BLaER1 treated with 17β-estradiol and CSF1 and Interleukin-3, amounts not matched to agents 10 nM and 100 nM (cell line): ENCODE measurements around the gene CCDC160.

Experiments
- H3K27ac ChIP-seq, 11 experiments: shearing (Covaris generic); formaldehyde crosslinking; 2 replicates each; pipeline ENCODE4 v1.8.1; 2022
- H3K27me3 ChIP-seq, 11 experiments: shearing (Covaris generic); formaldehyde crosslinking; 2 replicates each; pipeline ENCODE4 v1.8.1; 2022
- H3K36me3 ChIP-seq, 11 experiments: shearing (Covaris generic); formaldehyde crosslinking; 2 replicates each; pipeline ENCODE4 v1.8.1; 2022
- H3K4me1 ChIP-seq, 10 experiments: shearing (Covaris generic); formaldehyde crosslinking; 2 replicates each; pipeline ENCODE4 v1.8.1; 2022
- H3K4me2 ChIP-seq, 11 experiments: shearing (Covaris generic); formaldehyde crosslinking; 2 replicates each; pipeline ENCODE4 v1.8.1; 2022
- H3K4me3 ChIP-seq, 10 experiments: shearing (Covaris generic); formaldehyde crosslinking; 2 replicates each; pipeline ENCODE4 v1.8.1; 2022
- H3K9ac ChIP-seq, 11 experiments: shearing (Covaris generic); formaldehyde crosslinking; 2 replicates each; pipeline ENCODE4 v1.8.1; 2022
- H3K9me3 ChIP-seq, 11 experiments: shearing (Covaris generic); formaldehyde crosslinking; replicated peaks in 1 of 11; 2 replicates each; pipeline ENCODE4 v1.8.1; 2022
- H4K20me1 ChIP-seq, 11 experiments: shearing (Covaris generic); formaldehyde crosslinking; 2 replicates each; pipeline ENCODE4 v1.8.1; 2022
- Cebpa-rat ChIP-seq, 11 experiments: shearing (Covaris generic); IDR thresholded peaks; 2 replicates each; pipeline ENCODE4 v1.8.1; 2022

The CCDC160 gene

DNA sequence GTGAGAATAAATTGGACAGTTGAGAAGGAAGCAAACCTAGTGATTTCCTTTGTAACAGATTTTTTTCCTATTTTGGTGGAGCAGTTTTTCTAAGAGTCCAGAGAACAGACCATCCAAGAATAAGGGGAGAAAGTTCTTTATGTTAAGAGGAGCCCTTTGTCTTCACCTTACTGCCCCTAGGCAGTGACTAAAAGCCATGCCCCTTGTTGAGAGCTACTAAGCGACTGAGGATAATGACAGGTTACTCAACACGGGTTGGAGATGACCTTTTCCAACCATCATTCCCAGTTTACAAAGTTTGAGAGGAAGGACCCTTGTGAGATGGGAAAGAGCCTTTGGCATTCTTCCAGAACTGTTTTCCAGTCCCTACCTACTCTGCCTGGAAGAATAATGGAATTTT is 3.2 kb downstream of the CCDC160 start:
- peaks cover 8 to 21% (median 14%) of the 10 kb centered on the region in 11 experiments; a peak in 21 of 22 replicates for H3K9me3 ChIP-seq
- TF ChIP-seq Cebpa-rat (IDR thresholded peaks at IDR 0.05) = no peak
- peaks cover 0 to 8% (median 0%) of the 10 kb centered on the region in 11 experiments; a peak in 3 of 22 replicates for H4K20me1 ChIP-seq
- no peak overlapping the region for H3K9ac ChIP-seq
- H3K36me3 ChIP-seq = no peaks in the 10 kb centered on the region
- H3K27me3 ChIP-seq = peaks cover 99 to 100% (median 100%) of the 10 kb centered on the region in 11 experiments
- no peak overlapping the region for H3K4me3 ChIP-seq
- no peak overlapping the region for H3K27ac ChIP-seq
- H3K4me2 ChIP-seq = no peak overlapping the region
- H3K4me1 ChIP-seq = no peaks in the 10 kb centered on the region

DNA sequence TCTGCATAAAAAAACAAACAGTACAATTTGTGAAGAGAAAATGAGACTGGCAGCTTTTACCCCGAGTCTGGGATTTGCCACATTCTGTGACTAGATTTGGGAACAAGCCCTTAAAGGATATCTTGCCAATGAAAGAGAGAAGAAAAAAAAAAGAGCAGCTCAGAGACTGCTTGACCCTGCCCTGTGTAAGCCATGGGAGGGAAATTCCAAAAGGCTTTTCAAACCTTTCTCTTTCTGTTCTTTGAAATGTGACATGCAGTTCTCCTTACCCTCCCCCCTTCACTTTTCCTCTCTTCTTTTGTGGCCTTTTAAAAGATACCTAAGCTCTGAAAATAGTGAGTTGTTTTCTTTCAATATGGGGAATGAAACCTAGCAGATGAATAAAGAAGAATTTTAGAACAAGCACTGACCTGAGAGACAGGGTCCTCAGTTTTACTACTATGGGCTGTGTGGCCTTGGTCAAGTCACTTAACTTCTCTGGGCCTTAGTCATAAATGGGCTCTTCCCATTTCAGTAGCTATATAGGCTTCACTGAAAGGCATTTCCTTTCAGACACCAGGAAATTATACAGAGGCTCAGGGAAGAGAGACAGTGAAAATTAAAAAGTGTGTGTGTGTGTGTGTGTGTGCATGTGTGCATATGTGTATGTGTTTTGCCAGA is 5.1 kb downstream of the CCDC160 start:
- Histone ChIP-seq H3K4me2 (no peak overlapping the region), H3K9ac (no peak overlapping the region), H4K20me1 (peaks cover 0 to 5% (median 0%) of the 10 kb centered on the region in 11 experiments; a peak in 3 of 22 replicates), H3K36me3 (no peaks in the 10 kb centered on the region), H3K27me3 (peaks cover 98 to 100% (median 100%) of the 10 kb centered on the region in 11 experiments), H3K4me3 (no peak overlapping the region), H3K4me1 (no peaks in the 10 kb centered on the region), H3K27ac (no peak overlapping the region), H3K9me3 (peaks cover 4 to 9% (median 6%) of the 10 kb centered on the region in 11 experiments; a peak in 21 of 22 replicates)
- no peak for TF ChIP-seq Cebpa-rat (IDR thresholded peaks at IDR 0.05)

DNA sequence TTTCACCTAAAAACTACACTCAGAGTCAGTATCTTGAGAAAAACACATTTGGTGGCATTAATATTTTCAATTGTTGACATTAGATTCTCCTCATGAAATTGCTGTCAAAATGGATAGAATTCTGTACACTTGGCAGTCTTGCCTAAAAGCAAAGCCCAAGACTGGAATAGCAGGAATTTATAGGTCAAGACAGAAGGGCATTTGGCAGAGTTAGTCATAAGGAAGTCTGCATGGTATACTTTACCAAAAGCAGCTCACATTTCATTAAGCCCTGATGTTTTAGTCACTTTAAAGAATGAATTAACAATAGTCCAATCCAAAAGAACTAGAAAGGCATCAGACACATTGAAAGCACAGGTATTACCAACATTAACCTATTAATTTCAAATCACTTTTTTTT is 7.1 kb downstream of the CCDC160 start:
- H3K27me3 ChIP-seq = peaks cover 98 to 100% (median 100%) of the 10 kb centered on the region in 11 experiments
- H3K4me3 ChIP-seq = no peak overlapping the region
- no peaks in the 10 kb centered on the region for H3K9me3 ChIP-seq
- no peaks in the 10 kb centered on the region for H3K4me1 ChIP-seq
- peaks cover 0 to 4% (median 0%) of the 10 kb centered on the region in 11 experiments; a peak in 1 of 22 replicates for H4K20me1 ChIP-seq
- no peak overlapping the region for H3K27ac ChIP-seq
- no peaks in the 10 kb centered on the region for H3K36me3 ChIP-seq
- TF ChIP-seq Cebpa-rat (IDR thresholded peaks at IDR 0.05) = no peak
- H3K4me2 ChIP-seq = no peak overlapping the region
- no peak overlapping the region for H3K9ac ChIP-seq

DNA sequence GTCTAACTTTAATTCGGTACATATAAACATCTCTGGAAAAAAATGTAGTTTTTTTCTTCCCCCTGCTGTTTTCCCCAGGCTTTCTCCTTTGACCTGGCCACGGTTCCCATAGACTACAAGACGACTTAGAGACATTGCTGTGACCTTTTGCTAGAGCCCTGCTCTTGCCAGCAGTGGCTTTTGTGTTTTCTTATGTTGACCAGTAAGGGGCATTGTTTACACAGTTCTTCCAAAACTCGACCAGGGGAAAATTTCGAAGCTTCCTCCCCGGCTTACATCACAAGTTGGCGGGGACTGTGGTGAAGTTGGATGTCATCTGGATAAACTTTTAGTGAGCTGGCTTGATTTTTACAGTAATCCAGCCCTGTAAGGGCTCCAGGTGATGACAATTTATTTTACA is 9.3 kb downstream of the CCDC160 start:
- H3K9ac ChIP-seq = no peak overlapping the region
- no peaks in the 10 kb centered on the region for H3K4me1 ChIP-seq
- peaks cover 98 to 100% (median 100%) of the 10 kb centered on the region in 11 experiments for H3K27me3 ChIP-seq
- no peaks in the 10 kb centered on the region for H3K9me3 ChIP-seq
- no peak overlapping the region for H3K4me2 ChIP-seq
- no peak overlapping the region for H3K27ac ChIP-seq
- H3K36me3 ChIP-seq = no peaks in the 10 kb centered on the region
- TF ChIP-seq Cebpa-rat (IDR thresholded peaks at IDR 0.05) = no peak
- no peak overlapping the region for H3K4me3 ChIP-seq
- peaks cover 0 to 4% (median 0%) of the 10 kb centered on the region in 11 experiments; a peak in 1 of 22 replicates for H4K20me1 ChIP-seq

DNA sequence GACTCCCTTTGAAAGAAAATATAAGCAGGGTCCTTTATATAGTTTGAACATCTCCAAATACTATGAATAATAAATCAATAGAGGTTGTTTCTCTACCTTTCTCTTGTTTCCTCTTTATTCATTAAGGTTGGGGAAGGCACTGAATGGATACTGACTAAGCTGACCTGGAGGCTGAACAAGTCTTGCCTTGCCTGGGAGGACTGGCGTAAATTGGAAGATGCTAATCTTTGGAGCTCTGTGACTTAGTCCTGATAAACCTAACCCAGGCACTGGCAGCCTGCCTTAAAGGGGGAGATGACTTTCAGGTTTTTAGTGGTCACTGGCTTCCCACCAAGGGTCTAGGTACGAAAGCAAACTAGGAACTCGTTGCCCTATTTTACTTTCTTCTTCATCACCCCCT is 10.5 kb downstream of the CCDC160 start:
- TF ChIP-seq Cebpa-rat (IDR thresholded peaks at IDR 0.05) = no peak
- Histone ChIP-seq H3K4me3 (no peak overlapping the region), H3K9me3 (no peaks in the 10 kb centered on the region), H3K9ac (no peak overlapping the region), H3K27ac (no peak overlapping the region), H3K27me3 (peaks cover 98 to 100% (median 100%) of the 10 kb centered on the region in 11 experiments), H3K4me2 (no peak overlapping the region), H3K4me1 (no peaks in the 10 kb centered on the region), H4K20me1 (peaks cover 0 to 4% (median 0%) of the 10 kb centered on the region in 11 experiments; a peak in 2 of 22 replicates), H3K36me3 (no peaks in the 10 kb centered on the region)

DNA sequence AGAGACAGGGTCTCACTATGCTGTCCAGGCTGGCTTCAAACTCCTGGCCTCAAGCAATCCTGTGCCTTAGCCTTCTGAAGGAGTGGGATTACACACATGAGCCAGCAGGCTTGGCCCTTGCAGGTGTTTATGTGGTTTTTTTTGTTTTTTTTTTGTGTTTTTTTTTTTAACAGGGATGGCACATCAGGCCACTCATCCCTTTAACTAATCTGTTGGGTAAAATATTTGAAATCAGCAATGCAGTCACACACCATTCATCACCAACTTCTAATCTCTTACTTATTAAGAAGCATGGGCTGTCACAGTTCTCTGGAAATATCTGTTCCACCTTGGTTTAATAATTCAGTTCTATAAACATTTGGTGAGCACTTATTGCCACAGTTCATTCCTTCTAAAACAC is 12.3 kb downstream of the CCDC160 start:
- Histone ChIP-seq H4K20me1 (peaks cover 0 to 4% (median 0%) of the 10 kb centered on the region in 11 experiments; a peak in 3 of 22 replicates), H3K9ac (no peak overlapping the region), H3K27me3 (peaks cover 98 to 100% (median 100%) of the 10 kb centered on the region in 11 experiments), H3K4me2 (no peak overlapping the region), H3K27ac (no peak overlapping the region), H3K9me3 (no peaks in the 10 kb centered on the region), H3K4me1 (no peaks in the 10 kb centered on the region), H3K36me3 (no peaks in the 10 kb centered on the region), H3K4me3 (no peak overlapping the region)
- TF ChIP-seq Cebpa-rat (IDR thresholded peaks at IDR 0.05) = no peak

DNA sequence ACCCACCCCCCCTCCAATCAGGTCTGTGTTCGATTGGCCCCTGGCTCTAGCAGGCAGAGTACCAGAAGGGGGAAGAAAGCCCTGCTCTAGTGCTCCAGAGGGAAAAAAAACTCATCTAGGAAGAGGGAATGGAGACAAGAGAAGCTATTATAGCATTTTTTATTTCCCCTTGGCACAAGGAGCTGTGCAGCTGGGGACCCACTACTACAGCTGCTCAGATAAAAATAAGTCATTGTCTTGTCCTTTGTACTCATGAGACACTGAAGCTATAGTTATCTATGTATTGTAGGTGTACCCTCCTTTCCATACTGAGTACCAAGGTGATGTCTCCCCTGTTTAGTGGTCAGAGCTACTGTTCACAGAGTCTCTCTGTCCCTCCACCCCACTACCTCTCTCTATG is 14.3 kb downstream of the CCDC160 start:
- peaks cover 92 to 100% (median 97%) of the 10 kb centered on the region in 11 experiments for H3K27me3 ChIP-seq
- no peak overlapping the region for H3K9ac ChIP-seq
- H3K36me3 ChIP-seq = no peaks in the 10 kb centered on the region
- peaks cover 0 to 4% (median 0%) of the 10 kb centered on the region in 11 experiments; a peak in 4 of 22 replicates for H4K20me1 ChIP-seq
- no peaks in the 10 kb centered on the region for H3K9me3 ChIP-seq
- H3K27ac ChIP-seq = no peak overlapping the region
- no peaks in the 10 kb centered on the region for H3K4me1 ChIP-seq
- TF ChIP-seq Cebpa-rat (IDR thresholded peaks at IDR 0.05) = no peak
- H3K4me2 ChIP-seq = no peak overlapping the region
- no peak overlapping the region for H3K4me3 ChIP-seq

DNA sequence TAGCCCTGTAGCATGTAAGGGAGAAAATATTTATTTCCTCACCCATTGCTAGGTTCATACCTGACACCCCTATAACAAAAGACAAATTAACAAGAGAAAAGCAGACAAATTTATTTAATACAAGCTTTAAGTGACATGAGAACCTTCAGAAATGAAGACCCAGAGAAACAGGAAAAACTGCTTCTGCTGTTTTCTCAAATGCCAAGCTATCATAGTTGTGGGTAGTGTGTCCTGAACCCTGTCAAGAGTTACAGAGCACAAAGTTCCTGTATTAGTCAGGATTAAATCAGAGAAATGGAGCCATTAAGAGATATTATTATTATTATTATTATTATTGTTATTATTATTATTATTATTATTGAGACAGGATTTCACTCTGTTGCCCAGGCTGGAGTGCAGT is 17.5 kb downstream of the CCDC160 start:
- Histone ChIP-seq H3K36me3 (no peaks in the 10 kb centered on the region), H3K9ac (no peak overlapping the region), H3K27me3 (peaks cover 82 to 100% (median 96%) of the 10 kb centered on the region in 11 experiments), H3K4me2 (no peak overlapping the region), H3K27ac (no peak overlapping the region), H4K20me1 (no peaks in the 10 kb centered on the region; a peak in 5 of 22 replicates), H3K4me1 (no peaks in the 10 kb centered on the region), H3K9me3 (no peaks in the 10 kb centered on the region), H3K4me3 (no peak overlapping the region)
- no peak for TF ChIP-seq Cebpa-rat (IDR thresholded peaks at IDR 0.05)

DNA sequence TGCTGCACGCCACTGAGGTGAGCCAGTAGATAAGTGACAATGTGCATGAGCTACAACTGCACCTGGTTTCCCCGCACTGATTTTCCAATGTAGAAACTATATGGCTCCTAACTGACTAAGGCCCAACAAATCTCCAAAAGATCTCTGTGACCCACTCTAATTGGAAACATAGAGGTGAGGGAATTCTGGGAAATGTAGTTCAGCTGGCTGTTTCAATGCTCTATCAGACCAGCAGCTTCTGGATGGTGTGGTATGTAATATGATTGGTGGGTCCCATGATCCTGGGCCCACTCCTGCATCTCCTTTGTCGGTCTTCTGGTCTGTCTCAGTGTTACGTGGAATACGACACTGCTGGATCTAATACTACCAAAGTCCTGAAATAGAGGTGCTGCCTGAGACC is 18.6 kb downstream of the CCDC160 start:
- Histone ChIP-seq H3K4me2 (no peak overlapping the region), H3K4me3 (no peak overlapping the region), H4K20me1 (no peaks in the 10 kb centered on the region; a peak in 5 of 22 replicates), H3K27me3 (peaks cover 82 to 100% (median 96%) of the 10 kb centered on the region in 11 experiments), H3K9ac (no peak overlapping the region), H3K27ac (no peak overlapping the region), H3K36me3 (no peaks in the 10 kb centered on the region), H3K4me1 (no peaks in the 10 kb centered on the region), H3K9me3 (no peaks in the 10 kb centered on the region)
- no peak for TF ChIP-seq Cebpa-rat (IDR thresholded peaks at IDR 0.05)

DNA sequence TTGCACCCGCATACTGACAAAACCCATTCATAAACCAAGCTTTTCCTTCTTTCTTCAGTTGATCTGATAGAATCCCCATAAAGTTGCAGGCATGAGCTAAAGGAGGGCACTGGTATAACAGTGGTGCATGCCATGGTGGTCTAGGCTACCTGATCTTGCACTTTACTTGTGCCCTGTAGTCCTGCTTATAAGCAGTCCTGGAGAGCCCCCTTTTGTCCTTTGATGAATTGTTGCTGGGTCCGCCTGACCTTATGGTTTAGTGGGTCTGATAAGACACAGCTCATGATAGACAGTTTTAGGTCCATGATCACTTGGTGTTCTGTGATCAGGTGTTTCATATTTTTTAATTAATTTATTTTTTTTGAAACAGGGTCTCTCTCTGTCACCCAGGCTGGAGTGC is 19.7 kb downstream of the CCDC160 start:
- Histone ChIP-seq H4K20me1 (no peaks in the 10 kb centered on the region; a peak in 5 of 22 replicates), H3K4me1 (no peaks in the 10 kb centered on the region), H3K27me3 (peaks cover 80 to 100% (median 96%) of the 10 kb centered on the region in 11 experiments), H3K4me2 (no peak overlapping the region), H3K9ac (no peak overlapping the region), H3K9me3 (no peaks in the 10 kb centered on the region), H3K4me3 (no peak overlapping the region), H3K36me3 (no peaks in the 10 kb centered on the region), H3K27ac (no peak overlapping the region)
- no peak for TF ChIP-seq Cebpa-rat (IDR thresholded peaks at IDR 0.05)
